HT1080 (cell line): ENCODE data around the gene CTNND2. TPM values are rescaled to one million over a fixed set of nuclear protein-coding genes. Genes with fewer than 3 reads are reported as not detected.

Experiments used
- DNase-seq: peaks from one replicate; pipeline ENCODE4 v3.0.0-alpha.2; 2015; ENCODE audit warnings: low read depth
- total RNA-seq: library from RNA; depleted of rRNA; stranded (reverse); fragments of >200 nt; shearing (Covaris generic); gene quantifications from 2 replicates; pipeline ENCODE4 v1.2.3, GENCODE V29; 2014

Gene CTNND2
- total RNA-seq, 1 experiment from 2014 or later = 0.18 TPM

GRCh38 chr5:11525020-11525419, 379.2 kb downstream of the CTNND2 start:
- no peak for DNase-seq

DNA sequence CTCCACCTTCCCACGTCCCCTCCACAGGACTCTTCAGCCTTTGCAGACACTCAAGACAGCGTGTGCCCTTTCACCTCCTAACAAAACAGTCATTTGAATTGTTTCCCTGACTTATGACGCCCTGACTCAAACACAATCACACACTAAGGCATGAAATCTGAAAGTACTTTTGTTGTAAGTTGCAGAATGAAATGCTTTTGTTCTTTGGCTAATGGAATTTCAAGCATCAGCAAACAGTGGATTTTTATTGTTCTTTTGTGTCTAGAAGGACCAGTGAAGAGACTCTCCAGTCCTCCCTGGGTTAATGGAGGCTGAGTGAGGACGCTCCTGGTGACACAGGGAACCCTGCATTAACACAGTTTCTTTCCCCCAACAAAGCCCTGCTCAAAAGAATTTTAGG, 380.1 kb downstream of the CTNND2 start:
- no peak for DNase-seq

GRCh38 chr5:11522796-11523195, 381.4 kb downstream of the CTNND2 start:
- DNase-seq = no peak

- DNase-seq = no peak
Observed at GRCh38 chr5:11520241-11520930, 383.9 kb downstream of the CTNND2 start.

DNA sequence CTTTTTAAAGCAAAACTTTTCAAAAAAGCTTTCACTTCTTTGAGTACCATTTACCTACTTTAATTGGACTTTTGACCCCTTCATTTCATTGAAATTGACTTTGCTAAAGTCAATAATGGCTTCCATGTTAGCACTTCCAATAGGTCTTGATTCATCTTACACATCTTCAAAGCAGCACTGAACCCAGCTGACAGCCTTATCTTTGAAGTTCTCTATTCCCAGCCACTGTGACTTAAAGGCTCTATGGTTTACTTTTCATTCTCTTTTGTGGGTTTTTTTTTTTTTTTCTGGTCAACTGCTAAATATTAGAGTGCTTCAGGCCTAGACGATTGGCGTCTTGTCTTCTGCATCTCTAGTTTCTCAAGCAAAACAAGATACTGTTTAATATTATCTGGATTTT, 385.0 kb downstream of the CTNND2 start:
- DNase-seq = no peak

- no peak for DNase-seq
Observed at GRCh38 chr5:11518676-11519075, 385.6 kb downstream of the CTNND2 start.

- DNase-seq = no peak
Observed at GRCh38 chr5:11514705-11515432, 389.4 kb downstream of the CTNND2 start.

DNA sequence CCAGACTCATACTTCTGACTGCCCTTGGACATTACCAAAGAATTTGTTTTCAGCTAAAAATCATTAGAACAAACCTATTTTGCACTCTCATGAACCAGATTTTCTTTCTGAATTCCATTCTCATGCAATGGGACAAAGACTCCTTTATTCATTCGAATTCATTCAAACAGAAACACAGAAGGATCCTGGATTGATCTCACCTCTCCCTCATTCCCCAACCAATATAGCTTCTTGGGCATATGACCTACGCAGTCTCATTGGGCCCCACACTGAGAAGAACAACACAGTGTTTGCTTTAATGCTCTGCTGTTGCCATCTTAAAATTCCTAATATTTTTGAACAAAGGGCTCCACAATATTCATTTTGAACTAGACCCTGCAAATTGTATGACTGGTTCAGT, 392.4 kb downstream of the CTNND2 start:
- DNase-seq = no peak

DNA sequence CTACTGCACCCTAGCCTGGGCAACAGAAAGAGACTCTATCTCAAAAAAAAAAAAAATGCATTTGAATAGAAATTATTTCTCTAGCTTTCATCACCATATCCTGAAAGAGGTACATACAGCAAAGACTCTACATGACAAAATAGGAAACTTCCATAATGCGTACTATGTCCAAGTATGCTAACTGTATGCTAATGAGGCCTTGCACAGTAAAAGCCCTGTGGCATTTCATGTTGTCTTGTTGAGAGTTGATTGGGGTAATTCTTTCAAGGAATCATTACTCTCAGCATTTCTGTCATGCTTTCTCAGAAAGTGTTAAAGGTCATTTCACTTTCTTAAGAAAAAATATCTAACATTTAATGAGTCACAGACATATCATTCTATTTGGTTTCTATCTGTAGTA, 393.4 kb downstream of the CTNND2 start:
- no peak for DNase-seq

- no peak for DNase-seq
Observed at GRCh38 chr5:11509793-11510192, 394.5 kb downstream of the CTNND2 start.

- no peak for DNase-seq
Observed at GRCh38 chr5:11507156-11507910, 396.9 kb downstream of the CTNND2 start.

GRCh38 chr5:11504886-11505193, 399.4 kb downstream of the CTNND2 start:
- DNase-seq = peak; percentile 59

GRCh38 chr5:11504065-11504885, 400.0 kb downstream of the CTNND2 start:
- DNase-seq = no peak

DNA sequence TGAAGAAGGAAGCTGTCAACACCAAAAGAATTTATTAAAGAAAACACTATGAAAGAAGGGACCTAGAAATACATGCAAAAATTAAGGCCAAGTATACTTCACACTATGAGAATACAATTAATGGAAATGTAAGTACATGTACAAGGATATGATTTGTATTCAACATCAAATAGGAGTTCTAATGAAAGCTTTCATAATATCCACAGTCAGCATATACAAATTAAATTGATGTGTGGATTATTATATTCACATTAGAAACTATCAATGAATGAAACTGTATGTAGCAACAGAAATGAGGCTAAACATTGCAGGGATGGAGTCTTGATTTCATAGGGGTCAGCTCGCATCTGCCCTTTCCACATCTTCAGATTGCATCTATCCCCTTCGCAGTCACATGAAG, 401.5 kb downstream of the CTNND2 start:
- DNase-seq = no peak

DNA sequence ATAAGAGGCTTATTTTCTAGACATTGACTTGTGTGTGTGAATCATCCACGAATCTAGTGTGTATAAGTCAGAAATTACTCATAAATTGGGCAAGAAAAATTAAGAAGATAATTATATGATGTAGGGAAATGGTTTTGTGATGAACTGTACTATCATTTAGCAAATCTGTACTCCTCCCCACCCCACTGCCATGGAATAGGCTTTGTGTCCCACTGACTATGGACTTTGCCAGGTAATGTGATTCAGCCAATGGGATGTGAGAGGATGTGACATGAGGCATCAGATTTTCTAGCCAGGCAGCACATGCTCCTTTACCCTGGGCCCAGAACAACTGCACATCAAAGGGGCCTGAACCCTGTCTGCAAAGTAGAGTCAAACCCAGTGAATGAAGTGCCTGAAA, 406.6 kb downstream of the CTNND2 start:
- no peak for DNase-seq

DNA sequence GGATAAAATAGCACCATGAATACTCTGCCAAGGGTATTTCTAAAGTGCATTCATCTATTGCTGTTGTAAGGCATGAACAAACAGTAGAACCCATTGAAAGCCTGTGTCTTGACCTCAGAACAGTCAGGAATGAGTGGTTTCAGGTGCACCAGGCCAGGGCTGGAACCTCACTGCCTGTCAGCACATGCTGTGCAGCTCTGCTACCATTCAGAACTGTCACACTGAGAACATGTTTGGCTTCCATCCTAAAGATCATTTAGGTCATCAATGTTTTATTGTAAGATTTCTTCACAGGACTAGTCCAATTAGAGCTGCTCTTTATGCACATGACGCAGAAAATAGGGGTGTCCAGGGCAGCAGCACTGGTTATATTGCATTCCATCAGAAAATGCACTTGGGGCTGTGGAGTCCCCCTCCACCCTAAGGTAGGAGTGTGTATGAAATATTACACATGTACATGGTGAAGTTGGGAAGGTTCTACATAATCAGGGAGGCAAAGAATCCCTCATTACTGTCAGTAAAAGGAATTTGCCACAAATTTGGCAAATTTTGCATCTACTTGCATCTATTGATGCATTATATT, 408.0 kb downstream of the CTNND2 start:
- DNase-seq = no peak

- no peak for DNase-seq
Observed at GRCh38 chr5:11494340-11494739, 409.9 kb downstream of the CTNND2 start.

- no peak for DNase-seq
Observed at GRCh38 chr5:11491404-11492075, 412.7 kb downstream of the CTNND2 start.

DNA sequence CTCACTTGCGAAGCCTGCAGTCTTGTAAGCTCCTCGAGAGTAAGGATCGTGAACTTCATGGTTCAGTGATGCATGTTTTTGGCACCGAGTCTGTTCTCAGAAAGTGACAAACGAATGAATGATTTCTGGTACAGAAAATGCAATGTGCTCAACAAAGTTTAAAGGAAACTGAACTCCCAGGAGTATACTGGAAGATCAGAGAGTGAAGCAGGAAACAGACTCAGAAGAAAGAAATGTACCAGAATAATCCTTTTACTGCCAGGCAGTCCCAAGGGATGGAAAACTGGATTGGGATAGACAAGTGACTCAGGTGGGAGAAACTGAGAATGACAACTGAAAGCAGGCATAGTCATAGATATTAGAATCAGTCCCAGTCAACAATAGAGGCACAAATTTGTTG, 420.6 kb downstream of the CTNND2 start:
- peak; percentile 67 for DNase-seq

DNA sequence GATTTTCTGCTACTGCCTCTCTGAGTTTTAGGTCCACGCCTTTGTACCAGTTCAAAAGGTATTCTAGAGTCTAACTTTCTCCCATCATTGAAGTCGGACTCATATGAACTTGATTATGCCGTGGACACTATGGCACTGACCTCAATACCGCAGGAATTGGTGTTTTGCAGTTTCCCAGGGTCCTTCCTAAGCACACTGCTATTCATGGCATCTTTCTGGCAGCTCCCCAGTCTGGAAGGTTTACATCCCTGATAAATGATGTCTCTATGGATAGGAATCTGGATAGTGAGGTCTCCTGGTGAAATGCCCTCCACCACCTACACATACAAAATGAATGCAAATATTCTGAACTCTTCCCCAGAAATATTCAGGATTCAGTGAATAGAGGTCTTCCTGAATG, 422.2 kb downstream of the CTNND2 start:
- peak; percentile 29 for DNase-seq

DNA sequence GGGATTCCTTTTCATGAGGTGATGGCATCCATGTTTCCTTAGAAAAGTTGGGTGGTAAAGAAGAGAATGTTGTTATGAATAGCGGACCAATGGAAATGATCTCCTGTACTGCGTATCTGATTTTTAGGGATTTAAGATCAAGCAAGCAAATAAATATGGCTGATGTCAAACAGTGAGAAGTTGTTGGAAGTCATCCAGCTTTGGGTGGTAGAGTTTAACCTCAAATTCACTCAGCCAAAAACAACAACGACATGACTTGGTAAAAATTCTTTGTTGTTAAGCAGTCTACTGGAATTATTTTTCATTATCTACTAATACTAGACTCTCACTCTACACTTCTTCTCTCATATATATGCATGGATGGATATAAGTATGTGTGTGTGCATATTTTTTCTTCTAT, 426.5 kb downstream of the CTNND2 start:
- no peak for DNase-seq
